ENCODE measurements around the gene ACAA2. TPM values are rescaled to one million over a fixed set of nuclear protein-coding genes. Genes with fewer than 3 reads are reported as not detected.

Gene ACAA2
- total and polyA plus RNA-seq, 2 experiments from 2014 or later, result 91.1 to 126 TPM

- TF ChIP-seq ZNF462 (CRISPR knock-in tag; IDR thresholded peaks at IDR 0.05), result no peak
- no peak for TF ChIP-seq REST (IDR thresholded peaks at IDR 0.05; ENCODE audit: unreplicated experiment)
- TF ChIP-seq ZNF331 (CRISPR knock-in tag; IDR thresholded peaks at IDR 0.05; ENCODE audit: low read depth), result no peak
- no peak for TF ChIP-seq POLR2AphosphoS5 (IDR thresholded peaks at IDR 0.05; ENCODE audit: low read depth)
- TF ChIP-seq EZH2phosphoT487 (IDR thresholded peaks at IDR 0.05; ENCODE audit: unreplicated experiment), result no peak
These were observed 5.8 kb upstream of the ACAA2 start (continued) for GRCh38 chr18:49819071-49819662.

- H3K36me3 Mint-ChIP-seq (ENCODE audit: low read depth), result no peaks in the 10 kb centered on the region; the same call in 2 of the 3 replicates
- Histone ChIP-seq H3K4me3 (no peak overlapping the region), H4K20me1 (replicated peaks; ENCODE audit: insufficient read depth) (no peaks in the 10 kb centered on the region), H3K4me1 (ENCODE audit: insufficient read depth) (no peaks in the 10 kb centered on the region; the same call in 1 of the 2 replicates), H3K27ac (ENCODE audit: low read depth) (no peak overlapping the region), H3F3A (replicated peaks; ENCODE audit: low read depth) (no peaks in the 10 kb centered on the region), H3K79me2 (replicated peaks; ENCODE audit: insufficient read depth) (peaks cover 3% of the 10 kb centered on the region), H3K9me2 (ENCODE audit: insufficient read depth) (no peaks in the 10 kb centered on the region), H3K4me2 (no peak overlapping the region), H2AFZ (no peak overlapping the region), H3K36me3 (ENCODE audit: insufficient read depth) (no peaks in the 10 kb centered on the region; the same call in 1 of the 2 replicates), H3K27me3 (ENCODE audit: insufficient read depth) (no peaks in the 10 kb centered on the region)
- no peak for DNase-seq (ENCODE audit: low spot score)
- no peak overlapping the region for H3K4me3 Mint-ChIP-seq
- TF ChIP-seq ETS1 (IDR thresholded peaks at IDR 0.05), result no peak
- peaks cover 4% of the 10 kb centered on the region for H3K27me3 Mint-ChIP-seq (ENCODE audit: insufficient read depth, low read depth, poor library complexity)
- H3K9me3 Mint-ChIP-seq, result no peaks in the 10 kb centered on the region
- no peak for ATAC-seq
- H3K4me1 Mint-ChIP-seq, result peaks cover 6% of the 10 kb centered on the region; the same call in 2 of the 3 replicates
- no peak overlapping the region for H3K27ac Mint-ChIP-seq
These were observed 4.6 kb upstream of the ACAA2 start for GRCh38 chr18:49817947-49818346.

Measured in GM23338 (cell line).